K562 (cell line): ENCODE measurements around the gene HS3ST3A1. TPM values are rescaled to one million over a fixed set of nuclear protein-coding genes. Genes with fewer than 3 reads are reported as not detected.

Experiments
- BCL6 ChIP-seq: fragments of 250-450 bp; sonication (Bioruptor Pico); IDR thresholded peaks from 2 replicates; pipeline ENCODE4 v1.4.0; 2020
- BRD4 ChIP-seq: fragments of 200-600 bp; sonication (generic); IDR thresholded peaks from 2 replicates; pipeline ENCODE4 v1.6.1; 2017; ENCODE audit warnings: inconsistent platforms
- CHD2 ChIP-seq: IDR thresholded peaks from 2 replicates; pipeline ENCODE4 v1.6.1; 2011; ENCODE audit warnings: low read depth, low read length
- CREM ChIP-seq: IDR thresholded peaks from 2 replicates; pipeline ENCODE4 v1.6.1; 2014; ENCODE audit warnings: antibody characterized with exemption, low read depth
- CXXC5 ChIP-seq: fragments of 250-450 bp; sonication (Bioruptor Pico); IDR thresholded peaks from 2 replicates; pipeline ENCODE4 v1.8.0; 2022; ENCODE audit warnings: inconsistent platforms, mild to moderate bottlenecking, moderate library complexity
- HCFC1 ChIP-seq: IDR thresholded peaks from 2 replicates; pipeline ENCODE4 v1.6.1; 2012; ENCODE audit warnings: low read depth, low read length, improper control_type of control experiment
- PTBP1 ChIP-seq: fragments of 200-400 bp; formaldehyde crosslinking; IDR thresholded peaks from 2 replicates; pipeline ENCODE4 v1.6.1; 2017; ENCODE audit warnings: low read depth, low read length
- RBM14 ChIP-seq: fragments of 200-400 bp; formaldehyde crosslinking; IDR thresholded peaks from 2 replicates; pipeline ENCODE4 v1.6.1; 2018; ENCODE audit warnings: low read depth, mild to moderate bottlenecking, low read length, moderate library complexity, borderline replicate concordance; ENCODE audit not compliant: insufficient read depth
- RBM15 ChIP-seq: fragments of 200-400 bp; formaldehyde crosslinking; IDR thresholded peaks from 2 replicates; pipeline ENCODE4 v1.6.1; 2018; ENCODE audit warnings: mild to moderate bottlenecking, low read length, moderate library complexity; ENCODE audit not compliant: insufficient read depth
- REST ChIP-seq, 2 experiments: fragments of 450-650 bp; formaldehyde crosslinking in 1 of 2; IDR thresholded peaks; 2 replicates each; pipeline versions ENCODE4 v1.4.0 to v1.6.1; 2014 to 2020; ENCODE audit warnings: mild to moderate bottlenecking in 2 of 2, borderline replicate concordance in 1 of 2, low read depth in 1 of 2
- SP2 ChIP-seq: IDR thresholded peaks from 2 replicates; pipeline ENCODE4 v1.6.1; 2011; ENCODE audit warnings: mild to moderate bottlenecking, low read depth, low read length, moderate library complexity; ENCODE audit not compliant: poor library complexity, severe bottlenecking; ENCODE audit errors: extremely low read depth
- SREBF1 ChIP-seq: fragments of 150-350 bp; IDR thresholded peaks from 2 replicates; pipeline ENCODE4 v1.6.1; 2014; ENCODE audit warnings: antibody characterized with exemption, low read depth, low read length, borderline replicate concordance
- SRSF1 ChIP-seq: fragments of 200-400 bp; formaldehyde crosslinking; IDR thresholded peaks from 2 replicates; pipeline ENCODE4 v1.6.1; 2017; ENCODE audit warnings: mild to moderate bottlenecking, low read depth, low read length, moderate library complexity
- STAT5A ChIP-seq: IDR thresholded peaks from 2 replicates; pipeline ENCODE4 v1.6.1; 2012; ENCODE audit warnings: low read length, inconsistent platforms, borderline replicate concordance
- TCFL5 ChIP-seq: fragments of 250-450 bp; sonication (Bioruptor Pico); conservative IDR thresholded peaks from 2 replicates; pipeline ENCODE4 v1.6.1; 2021; ENCODE audit warnings: mild to moderate bottlenecking, moderate library complexity, matching md5 sums
- TFAM ChIP-seq: fragments of 250-450 bp; sonication (Bioruptor Pico); conservative IDR thresholded peaks from 2 replicates; pipeline ENCODE4 v1.5.0; 2021; ENCODE audit warnings: mild to moderate bottlenecking, moderate library complexity
- ZC3H4 ChIP-seq: sonication (generic); formaldehyde crosslinking; IDR thresholded peaks from 2 replicates; pipeline ENCODE4 v1.9.0; 2021; ENCODE audit warnings: missing genetic modification reagents, borderline replicate concordance
- ZFP36 ChIP-seq: fragments of 150-350 bp; IDR thresholded peaks from 2 replicates; pipeline ENCODE4 v1.6.1; 2018; ENCODE audit warnings: low read length, low read depth; ENCODE audit not compliant: partially characterized antibody
- ZNF165 ChIP-seq: fragments of 250-450 bp; sonication (Bioruptor Pico); IDR thresholded peaks from 2 replicates; pipeline ENCODE4 v1.4.0; 2020; ENCODE audit warnings: borderline replicate concordance
- ZNF197 ChIP-seq: fragments of 200-800 bp; sonication (Bioruptor generic); IDR thresholded peaks from 2 replicates; pipeline ENCODE4 v1.6.1; 2016; ENCODE audit warnings: low read depth, missing genetic modification characterization, missing compliant biosample characterization
- ZNF408 ChIP-seq: fragments of 250-450 bp; sonication (Bioruptor Pico); IDR thresholded peaks from 2 replicates; pipeline ENCODE4 v1.4.0; 2020; ENCODE audit warnings: low read depth, mild to moderate bottlenecking, moderate library complexity
- ZNF644 ChIP-seq: fragments of 200-800 bp; sonication (Bioruptor generic); IDR thresholded peaks from 2 replicates; pipeline ENCODE4 v1.6.1; 2016; ENCODE audit warnings: low read depth, missing genetic modification characterization, missing compliant biosample characterization
- polyA plus RNA-seq, 8 experiments: library from polyadenylated mRNA; depleted of rRNA in 4 of 8; stranded (reverse) in 5 of 8; unstranded in 3 of 8; fragments of >200 nt; fragmentation: Nextera tagmentation in 2 of 8; fragmentation: Illumina TruSeq in 1 of 8; extraction: Ambion mirVana in 2 of 8; extraction: Trizol in 1 of 8; gene quantifications; 2 replicates each; pipeline versions ENCODE4 v1.2.1 to v1.2.3, GENCODE V29; 2011 to 2014; ENCODE audit warnings: inconsistent platforms in 1 of 8, missing spikeins in 1 of 8
- total RNA-seq, 7 experiments: library from RNA; depleted of rRNA in 6 of 7; stranded (reverse); fragments of >200 nt in 6 of 7; fragmentation: Illumina TruSeq in 2 of 7; extraction: Trizol in 2 of 7; gene quantifications; 2 replicates each; pipeline versions ENCODE4 v1.2.1 to v1.2.3, GENCODE V29; 2011 to 2021; ENCODE audit warnings: low replicate concordance in 1 of 7

Gene HS3ST3A1
- total and polyA plus RNA-seq, 9 of the 15 experiments (the other 6 are each of a cell fraction or from before 2014, with no cell fraction given) = 0.25 to 14.8 (median 2.3) TPM

- 0 out of 2 replicates have a peak, but pooled peaks have one; percentile 50 for TF ChIP-seq TCFL5
- no peak for TF ChIP-seq TFAM (CRISPR knock-in tag)
- peak; percentile 80; the same call in 1 of the 2 replicates for TF ChIP-seq ZNF644 (tag)
- TF ChIP-seq BRD4 = peak; percentile 41; the same call in 1 of the 2 replicates
- TF ChIP-seq ZNF165 (CRISPR knock-in tag) = peak; percentile 83; the same call in 1 of the 2 replicates
- no peak for TF ChIP-seq SREBF1
- no peak for TF ChIP-seq SRSF1
- no peak for TF ChIP-seq REST (IDR thresholded peaks at IDR 0.05; ENCODE audit: borderline replicate concordance)
- TF ChIP-seq REST (CRISPR knock-in tag; IDR thresholded peaks at IDR 0.05; ENCODE audit: low read depth) = no peak
- TF ChIP-seq ZNF197 (CRISPR knock-in tag) = peak; percentile 86; the same call in 1 of the 2 replicates
- no peak for TF ChIP-seq HCFC1
- no peak for TF ChIP-seq RBM14
- TF ChIP-seq SP2 = no peak
- no peak for TF ChIP-seq CREM
- no peak for TF ChIP-seq CHD2
- peak; percentile 84; the same call in 1 of the 2 replicates for TF ChIP-seq BCL6
- TF ChIP-seq ZFP36 = peak; percentile 22
- TF ChIP-seq PTBP1 = no peak
- TF ChIP-seq CXXC5 = no peak; the same call in 1 of the 2 replicates
- TF ChIP-seq ZC3H4 (CRISPR knock-in tag) = no peak
- no peak for TF ChIP-seq RBM15
- TF ChIP-seq ZNF408 = no peak
- TF ChIP-seq STAT5A = peak; percentile 78
These were observed 37.2 kb upstream of the HS3ST3A1 start (continued) for GRCh38 chr17:13638855-13639458.
